Posterior vena cava (tissue), 2 donors: ENCODE data around the gene PROM2. TPM values are rescaled to one million over a fixed set of nuclear protein-coding genes. Genes with fewer than 3 reads are reported as not detected.
"Not testable (repeated sequence)": the region's sequence is repeated elsewhere in the genome, so short reads cannot be mapped to it uniquely, and the experiment has no call there.

ENCODE experiments used
- DNase-seq: peaks from one replicate; pipeline ENCODE4 v3.0.0-alpha.2; 2020; ENCODE audit warnings: low spot score
- intact Hi-C, 2 donors: fragments of 100-400 bp; cut with DNase I; formaldehyde crosslinking; loops; one replicate each; pipeline versions ENCODE4 v1.14.1 to v1.14.2; 2022 to 2023
- total RNA-seq, 2 donors: library from RNA; stranded (reverse); fragmentation: NEBNext Ultra II Directional; extraction: Animal tissue kit (Norgen Biotek cat#: 25700); gene quantifications; one replicate each; pipeline ENCODE4 v1.2.1, GENCODE V29; 2021
- donor health status: DM: yes; HTN: yes; CAD: no.
- donor health status: DM: yes; HTN: yes; CAD: no.

The PROM2 gene
- total RNA-seq, 2 donors from 2014 or later = 0.28 to 2.2 TPM

DNA sequence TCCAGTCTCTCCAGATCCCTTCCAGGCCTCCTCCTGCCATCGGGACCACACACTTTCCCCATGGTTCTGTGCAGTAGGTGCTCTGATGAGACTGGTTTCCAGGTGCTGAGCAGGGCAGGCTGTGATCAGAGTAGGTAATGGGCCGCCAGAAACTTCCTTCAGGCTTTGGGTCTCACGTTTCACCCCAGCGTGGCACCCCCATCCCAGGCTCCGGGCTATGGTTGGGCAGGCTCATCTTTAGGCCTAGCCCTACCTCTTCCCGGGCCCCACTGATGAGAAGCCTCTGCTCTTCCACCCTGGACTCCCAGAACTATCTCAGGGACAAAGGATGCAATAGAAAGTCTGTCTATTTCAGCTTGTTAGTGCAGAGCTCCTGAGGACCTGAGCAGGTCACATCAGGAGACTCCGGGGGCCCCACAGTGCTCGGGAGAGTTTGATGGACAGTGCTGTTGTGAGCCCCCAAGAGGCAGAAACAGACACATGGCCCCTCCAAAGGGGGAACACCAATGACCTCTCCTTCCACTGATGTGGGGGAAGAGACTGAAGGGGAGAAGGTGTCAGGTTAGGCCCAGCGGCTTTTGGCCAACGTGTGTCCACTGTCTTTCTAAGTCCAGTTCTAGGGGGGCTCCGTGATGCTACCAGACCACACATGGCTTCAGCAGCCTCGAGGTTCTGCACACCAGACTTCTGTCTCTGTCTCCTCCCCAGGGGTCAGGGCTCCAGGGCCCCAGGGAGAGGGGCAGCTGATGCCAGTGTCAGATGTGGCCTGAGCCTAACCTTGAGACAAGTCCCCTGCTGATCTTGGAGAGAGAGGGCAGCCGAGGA is 5.8 kb upstream of the PROM2 start:
- peak; percentile 49 for DNase-seq
- intact Hi-C loops = no loop called here

DNA sequence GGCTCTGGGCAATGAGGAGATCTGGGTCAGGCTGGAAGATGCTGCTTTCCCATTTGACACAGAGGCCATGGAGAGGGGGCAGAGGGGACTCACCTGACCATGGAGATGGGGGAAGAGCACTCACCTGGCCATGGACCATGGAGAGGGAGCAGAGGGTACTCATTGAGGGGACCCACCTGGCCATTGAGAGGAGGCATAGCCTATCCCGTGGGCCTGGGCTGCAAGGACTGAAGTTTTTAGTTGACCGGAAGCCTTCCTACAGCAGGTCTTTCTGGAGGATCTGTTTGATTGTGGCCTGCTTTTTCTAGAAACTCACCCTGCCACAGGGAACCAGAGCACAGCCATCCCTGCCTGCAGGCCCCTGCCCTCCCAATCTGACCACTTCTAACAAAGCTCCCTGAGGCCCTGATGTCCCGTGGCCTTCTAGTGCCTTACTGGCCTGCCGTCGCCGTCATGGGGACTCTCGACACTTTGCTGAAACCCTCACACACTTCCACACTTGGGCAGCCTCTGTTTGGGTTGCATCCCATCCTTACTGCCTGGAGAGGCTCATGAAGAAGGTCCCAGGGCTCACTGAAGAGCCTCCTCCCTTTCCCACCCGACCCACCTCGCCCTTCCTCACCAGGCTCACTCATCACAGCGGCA is 5.1 kb upstream of the PROM2 start:
- no peak for DNase-seq
- intact Hi-C loops = no loop called here

DNA sequence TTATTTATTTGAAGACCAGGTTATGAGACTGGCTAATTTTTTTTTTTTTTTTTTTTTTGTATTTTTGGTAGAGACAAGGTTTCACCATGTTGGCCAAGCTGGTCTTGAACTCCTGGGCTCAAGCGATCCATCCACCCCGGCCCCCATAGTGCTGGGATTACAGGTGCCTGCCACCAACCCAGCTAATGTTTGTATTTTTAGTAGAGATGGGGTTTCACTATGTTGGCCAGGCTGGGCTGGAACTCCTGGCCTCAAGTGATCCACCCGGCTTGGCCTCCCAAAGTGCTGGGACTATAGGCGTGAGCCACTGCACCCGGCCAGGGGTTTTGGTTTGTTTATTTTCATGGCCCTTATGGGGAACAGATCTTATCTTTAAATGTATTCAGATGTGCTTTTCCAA is 4.5 kb upstream of the PROM2 start:
- intact Hi-C loops, DNase-seq: not testable (repeated sequence)

DNA sequence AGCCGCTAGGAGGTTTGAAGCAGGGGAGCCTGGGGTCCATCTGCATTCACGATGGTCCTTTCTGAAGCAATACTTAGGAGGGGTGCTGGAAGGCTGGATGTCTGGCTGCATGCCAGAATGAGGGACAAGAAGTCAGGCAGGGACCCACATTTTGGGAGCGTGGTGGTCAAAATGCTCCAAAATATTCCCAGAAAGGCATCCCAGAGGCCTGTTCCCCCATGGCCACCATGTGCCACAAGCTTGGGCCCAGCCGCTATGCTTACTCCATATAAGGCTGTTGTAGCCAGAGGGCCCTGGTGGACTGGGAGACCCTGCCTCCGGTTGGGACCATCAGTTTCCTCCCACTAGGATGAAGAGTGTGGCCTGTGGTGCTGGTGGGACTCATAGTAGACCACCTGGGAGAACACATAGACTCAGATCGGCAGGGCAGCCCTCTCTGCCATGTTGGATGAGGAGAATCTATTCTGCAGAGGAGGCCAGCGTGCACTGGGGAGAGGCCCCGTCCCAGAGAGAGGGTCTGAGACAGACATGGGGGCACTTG is 3.6 kb upstream of the PROM2 start:
- DNase-seq = peak; percentile 63
- intact Hi-C loops = no loop called here

DNA sequence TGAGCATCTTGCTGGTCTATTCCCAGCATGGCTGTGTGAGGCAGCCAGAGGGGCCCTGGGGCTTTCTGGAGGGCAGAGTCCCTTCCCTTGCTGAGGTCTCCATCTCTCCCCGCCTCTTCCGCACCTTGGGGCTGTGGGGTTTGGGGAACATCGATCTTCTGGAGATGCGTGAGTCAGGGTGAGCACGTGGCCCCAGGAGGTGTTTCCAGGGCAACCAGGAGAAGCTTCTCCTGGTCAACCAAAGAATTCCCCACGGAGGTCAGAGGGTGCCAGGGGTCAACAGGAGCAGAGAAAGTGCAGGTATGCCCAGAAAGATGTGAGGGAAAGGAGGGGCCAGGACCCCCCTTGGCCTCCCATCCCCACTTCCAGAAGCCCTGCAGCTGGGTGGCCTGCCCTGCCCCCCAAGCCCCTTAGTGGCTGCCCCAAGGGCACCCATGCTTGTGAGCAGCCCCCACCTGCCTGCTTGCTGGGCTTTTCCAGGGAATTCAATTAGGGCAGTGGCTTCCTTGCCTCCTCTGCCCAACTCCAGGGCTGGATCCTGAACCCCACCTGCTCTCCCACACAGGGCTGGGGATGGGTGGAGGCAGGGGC is 2.8 kb upstream of the PROM2 start:
- DNase-seq = peak; percentile 54
- intact Hi-C loops = no loop called here

DNA sequence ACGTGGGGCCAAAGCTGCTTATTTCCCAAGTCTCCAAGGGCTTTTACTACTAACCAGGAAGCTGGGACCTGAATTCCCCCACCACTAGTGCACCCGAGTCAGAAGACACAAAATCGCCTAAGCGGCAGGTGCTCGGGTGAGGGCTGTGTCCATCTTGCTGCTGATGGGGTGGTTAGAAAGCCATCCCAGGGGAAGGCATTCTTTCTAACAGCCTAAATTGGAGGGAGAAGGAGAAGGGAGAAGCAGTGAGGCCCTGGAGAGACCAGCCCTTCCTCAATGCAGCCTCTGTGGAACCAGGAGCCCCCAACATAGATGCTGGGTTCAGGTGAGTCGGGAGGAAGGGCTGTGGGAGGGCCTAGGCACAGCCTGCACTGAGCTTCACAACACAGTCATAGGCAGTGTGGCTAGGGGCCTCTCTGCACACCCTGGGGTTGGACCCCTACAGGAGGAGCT is 1.9 kb upstream of the PROM2 start:
- peak; percentile 35 for DNase-seq
- intact Hi-C loops = no loop called here

DNA sequence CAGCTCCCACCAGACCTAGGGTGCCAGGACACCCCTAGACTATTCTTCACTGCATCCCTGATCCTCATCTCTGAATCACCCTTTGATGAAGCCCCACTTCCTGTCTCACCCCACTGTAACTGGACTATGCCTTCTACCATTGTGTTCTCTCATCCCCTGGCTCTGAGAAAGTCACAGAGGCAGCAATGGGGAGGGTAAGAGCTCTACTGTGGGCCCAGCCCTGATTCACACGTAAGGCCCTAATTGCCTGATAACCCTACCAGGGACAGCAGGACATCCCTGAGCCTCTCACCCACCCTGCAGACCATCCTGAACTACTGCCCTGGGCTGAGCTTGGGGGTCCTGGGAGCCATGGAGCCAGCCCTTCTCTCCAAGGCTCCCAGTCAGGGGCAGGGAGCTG is 1.5 kb upstream of the PROM2 start:
- intact Hi-C loops = no loop called here
- peak; percentile 3 for DNase-seq

DNA sequence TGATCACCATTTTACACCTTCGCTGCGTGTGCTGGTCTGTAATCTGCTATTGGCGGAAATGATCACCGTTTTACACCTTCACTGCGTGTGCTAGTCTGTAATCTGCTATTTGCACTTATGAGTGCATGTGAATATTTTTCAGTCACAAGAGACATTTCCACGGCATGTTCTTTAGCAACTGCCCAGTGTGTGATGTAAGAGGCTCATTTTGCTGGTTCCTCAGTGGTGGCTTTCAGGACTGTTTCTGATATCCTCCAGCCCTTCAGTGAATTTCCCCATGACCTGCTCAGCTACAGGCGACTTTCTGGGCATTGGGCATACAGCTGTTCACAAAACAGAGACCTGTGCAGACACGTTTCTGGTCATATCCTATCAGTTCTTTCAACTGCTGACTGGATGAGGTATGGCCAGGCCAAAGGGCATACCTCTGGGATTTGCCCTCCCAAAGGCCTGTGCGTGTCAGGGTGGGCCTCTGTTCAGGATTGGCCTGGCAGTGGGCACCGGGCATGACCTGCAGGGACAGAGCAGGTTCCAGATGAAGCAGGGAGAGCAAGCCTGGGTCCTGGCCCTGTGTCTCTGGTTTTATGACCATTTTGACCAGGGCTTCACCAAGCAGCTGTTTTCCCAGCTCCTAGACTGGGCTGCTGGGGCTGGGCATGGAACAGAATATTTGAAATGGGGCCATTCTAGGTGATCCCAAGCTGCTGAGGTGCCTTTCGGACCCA is 521 bp upstream of the PROM2 start:
- peak; percentile 41 for DNase-seq
- intact Hi-C loops = no loop called here

DNA sequence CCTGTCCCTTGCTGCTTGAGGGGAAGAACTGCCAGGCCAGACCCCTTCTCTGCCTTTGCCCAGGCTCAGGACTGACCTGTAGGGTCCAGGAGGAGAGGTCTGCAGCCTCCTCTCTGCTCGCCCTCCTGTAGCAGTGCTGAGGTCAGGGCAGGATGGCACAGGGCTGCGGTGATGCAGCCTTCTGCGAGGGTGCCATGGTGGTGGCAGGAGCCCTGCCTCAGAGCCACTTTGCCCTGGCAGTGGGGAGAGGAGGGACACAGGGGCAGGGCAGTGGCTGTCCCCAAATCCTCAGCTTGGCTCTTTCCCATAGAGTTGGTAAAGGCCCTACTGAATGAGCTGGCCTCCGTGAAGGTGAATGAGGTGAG is 884 bp downstream of the PROM2 start:
- intact Hi-C loops = no loop called here
- peak; percentile 53 for DNase-seq

DNA sequence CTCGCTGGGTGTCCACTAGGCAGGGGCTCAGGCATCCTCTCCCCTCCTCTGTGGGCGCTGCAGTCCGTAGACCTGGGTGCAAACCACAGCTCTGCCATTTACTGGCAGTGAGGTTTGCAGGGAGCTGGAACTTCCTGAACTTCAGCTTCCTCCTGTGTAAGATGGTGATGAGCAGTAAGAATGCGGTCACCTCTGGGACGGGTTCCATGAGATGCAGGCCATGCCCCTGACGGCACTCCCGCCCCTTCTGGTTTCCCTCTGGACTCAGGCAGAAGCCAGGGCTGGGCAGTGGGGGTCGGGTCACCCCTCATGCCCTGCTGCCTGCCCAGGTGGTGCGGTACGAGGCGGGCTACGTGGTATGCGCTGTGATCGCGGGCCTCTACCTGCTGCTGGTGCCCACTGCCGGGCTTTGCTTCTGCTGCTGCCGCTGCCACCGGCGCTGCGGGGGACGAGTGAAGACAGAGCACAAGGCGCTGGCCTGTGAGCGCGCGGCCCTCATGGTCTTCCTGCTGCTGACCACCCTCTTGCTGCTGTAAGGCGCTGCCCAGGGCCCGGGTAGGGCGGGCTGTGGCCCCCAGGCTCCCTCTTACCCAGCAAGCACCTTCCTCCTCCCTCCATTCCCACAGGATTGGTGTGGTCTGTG is 1.5 kb downstream of the PROM2 start:
- intact Hi-C loops = no loop called here
- peak; percentile 73 for DNase-seq

DNA sequence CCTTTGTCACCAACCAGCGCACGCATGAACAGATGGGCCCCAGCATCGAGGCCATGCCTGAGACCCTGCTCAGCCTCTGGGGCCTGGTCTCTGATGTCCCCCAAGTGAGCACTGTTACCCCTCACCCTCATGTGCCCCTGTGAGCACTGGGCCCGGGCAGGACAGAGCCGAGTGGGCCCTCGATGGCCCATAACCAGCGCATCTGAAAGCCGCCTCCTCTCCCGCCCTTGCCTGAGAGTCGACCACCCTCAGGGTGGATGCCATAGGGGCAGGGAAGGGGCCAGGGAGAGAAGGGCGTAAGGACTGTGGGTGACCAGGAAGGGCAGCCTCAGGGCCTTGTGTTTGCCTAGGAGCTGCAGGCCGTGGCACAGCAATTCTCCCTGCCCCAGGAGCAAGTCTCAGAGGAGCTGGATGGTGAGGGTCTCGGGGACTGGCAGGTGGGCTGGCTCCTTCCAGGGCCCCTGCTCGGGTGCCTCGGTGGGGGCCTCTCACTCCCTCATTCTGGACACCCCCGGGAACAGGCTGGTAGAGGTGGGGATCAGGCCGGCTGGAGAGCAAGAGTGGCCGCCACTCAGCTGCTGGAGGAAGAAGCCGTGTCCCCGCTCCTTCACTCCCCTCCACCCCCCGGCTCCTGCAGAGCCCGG is 2.1 kb downstream of the PROM2 start:
- peak; percentile 70 for DNase-seq
- intact Hi-C loops = no loop called here

DNA sequence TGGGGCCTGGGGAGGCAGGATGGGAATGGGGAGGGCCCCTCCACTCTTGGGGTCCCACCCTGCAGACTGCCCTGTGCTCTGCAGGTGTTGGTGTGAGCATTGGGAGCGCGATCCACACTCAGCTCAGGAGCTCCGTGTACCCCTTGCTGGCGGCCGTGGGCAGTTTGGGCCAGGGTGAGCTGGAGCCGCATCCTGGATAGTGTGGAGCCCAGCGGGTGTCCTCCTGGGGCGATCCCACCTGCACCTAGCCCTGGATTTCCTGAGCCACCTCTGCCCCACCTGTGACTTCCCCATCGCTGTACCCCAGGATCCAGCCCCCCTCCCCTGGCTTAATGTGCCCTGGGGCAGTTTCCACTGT is 2.6 kb downstream of the PROM2 start:
- intact Hi-C loops = no loop called here
- no peak for DNase-seq

DNA sequence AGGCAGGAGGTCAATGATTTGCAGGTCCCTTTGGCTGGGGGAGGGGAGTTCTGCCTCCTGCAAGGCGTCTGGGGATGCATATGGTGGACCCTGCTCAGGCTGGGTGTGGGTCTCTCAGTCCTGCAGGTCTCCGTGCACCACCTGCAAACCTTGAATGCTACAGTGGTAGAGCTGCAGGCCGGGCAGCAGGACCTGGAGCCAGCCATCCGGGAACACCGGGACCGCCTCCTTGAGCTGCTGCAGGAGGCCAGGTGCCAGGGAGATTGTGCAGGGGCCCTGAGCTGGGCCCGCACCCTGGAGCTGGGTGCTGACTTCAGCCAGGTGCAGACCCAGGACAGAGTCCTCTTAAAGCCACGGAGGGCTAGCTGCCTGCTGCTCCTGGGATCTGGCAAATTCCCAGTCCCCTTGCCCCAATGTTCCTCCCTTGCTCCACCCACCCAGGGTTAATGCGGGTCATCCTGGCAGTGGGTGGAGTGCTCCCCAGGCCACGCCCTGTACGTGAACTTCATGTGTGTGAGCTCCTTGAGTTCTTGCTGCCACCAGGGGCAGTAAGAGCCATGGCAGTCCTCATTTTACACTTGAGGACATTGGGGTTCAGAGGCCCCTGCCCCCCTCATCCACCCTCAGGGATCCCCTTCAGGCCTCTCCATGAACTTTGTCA is 3.1 kb downstream of the PROM2 start:
- intact Hi-C loops = no loop called here

DNA sequence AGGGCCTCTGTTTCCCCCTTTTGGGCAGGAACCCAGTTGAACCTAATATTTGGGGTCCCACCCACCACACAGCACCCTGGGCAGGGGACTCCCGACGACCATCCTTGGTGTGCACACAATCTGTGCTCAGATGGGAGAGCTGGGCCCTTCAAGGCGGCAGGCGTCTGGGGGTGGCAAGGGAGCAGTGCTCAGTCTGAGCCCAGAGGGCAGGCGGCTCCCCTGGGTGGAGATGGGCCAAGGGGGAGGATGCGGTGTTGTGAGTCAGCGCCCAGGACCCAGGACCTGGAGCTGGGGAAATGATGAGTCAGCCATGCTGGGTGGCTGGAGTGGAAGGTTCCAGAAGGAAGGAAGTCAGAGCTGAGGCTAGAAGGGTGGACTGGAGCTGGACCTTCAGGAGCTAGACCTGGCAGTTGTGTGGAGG is 3.8 kb downstream of the PROM2 start:
- intact Hi-C loops = no loop called here
- DNase-seq = peak; percentile 80

More for the DNA sequence above, 3.1 kb downstream of the PROM2 start:
- peak; percentile 58 for DNase-seq

DNA sequence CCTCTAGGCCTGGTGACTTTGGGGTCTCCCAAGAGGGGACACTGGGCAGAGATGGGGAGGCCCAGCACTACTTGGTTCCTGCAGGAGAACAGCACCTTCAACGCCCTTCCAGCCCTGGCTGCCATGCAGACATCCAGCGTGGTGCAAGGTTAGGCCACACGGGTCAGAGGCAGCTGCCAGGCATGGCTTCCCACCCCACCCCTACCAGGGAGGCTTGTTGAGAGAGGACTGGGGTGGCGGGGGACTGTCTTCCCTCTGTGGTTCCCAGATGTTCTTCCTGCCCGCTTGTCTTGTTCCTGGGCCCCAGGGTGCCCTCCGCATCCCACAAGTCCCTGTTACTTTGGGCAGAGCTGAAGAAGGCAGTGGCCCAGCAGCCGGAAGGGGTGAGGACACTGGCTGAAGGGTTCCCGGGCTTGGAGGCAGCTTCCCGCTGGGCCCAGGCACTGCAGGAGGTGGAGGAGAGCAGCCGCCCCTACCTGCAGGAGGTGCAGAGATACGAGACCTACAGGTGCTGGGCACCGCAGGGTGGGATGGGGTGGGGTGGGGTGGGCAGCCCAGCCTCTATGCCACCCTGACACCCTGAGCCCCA is 4.5 kb downstream of the PROM2 start:
- intact Hi-C loops = no loop called here
- DNase-seq = peak; percentile 66

DNA sequence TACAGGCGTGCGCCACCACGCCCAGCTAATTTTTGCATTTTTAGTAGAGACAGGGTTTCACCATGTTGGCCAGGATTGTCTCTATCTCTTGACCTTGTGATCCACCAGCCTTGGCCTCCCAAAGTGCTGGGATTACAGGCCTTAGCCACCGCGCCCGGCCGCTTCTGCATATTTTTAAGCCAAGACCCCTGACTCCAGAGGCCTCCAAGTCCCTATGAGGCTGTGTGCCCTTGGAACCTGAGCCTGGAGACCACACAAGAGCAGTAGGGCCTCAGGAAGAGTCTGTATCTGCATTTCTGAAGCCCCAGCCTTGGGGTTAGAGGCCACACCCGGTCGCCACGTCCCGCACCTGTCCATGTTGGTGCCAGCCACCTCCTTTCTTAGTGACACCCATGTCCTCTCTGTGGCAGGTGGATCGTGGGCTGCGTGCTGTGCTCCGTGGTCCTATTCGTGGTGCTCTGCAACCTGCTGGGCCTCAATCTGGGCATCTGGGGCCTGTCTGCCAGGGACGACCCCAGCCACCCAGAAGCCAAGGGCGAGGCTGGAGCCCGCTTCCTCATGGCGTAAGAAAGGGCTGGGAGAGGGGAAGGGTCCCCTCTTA is 5.3 kb downstream of the PROM2 start:
- intact Hi-C loops = no loop called here

DNA sequence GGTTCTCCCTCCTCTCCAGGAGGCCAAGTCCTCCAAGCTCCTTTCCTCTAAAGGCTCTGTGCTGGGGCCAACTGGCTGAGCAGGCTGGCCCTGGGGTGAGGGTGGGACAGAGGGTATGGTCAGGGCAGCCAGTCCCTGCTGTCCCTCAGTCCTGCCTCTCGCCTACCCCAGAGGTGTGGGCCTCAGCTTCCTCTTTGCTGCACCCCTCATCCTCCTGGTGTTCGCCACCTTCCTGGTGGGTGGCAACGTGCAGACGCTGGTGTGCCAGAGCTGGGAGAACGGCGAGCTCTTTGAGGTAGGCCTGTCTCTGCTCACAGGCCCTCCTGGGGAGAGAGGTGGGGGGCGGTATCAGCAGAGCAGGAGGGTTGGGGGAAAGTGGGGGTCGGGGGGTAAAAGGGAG is 6.8 kb downstream of the PROM2 start:
- DNase-seq = no peak
- intact Hi-C loops = no loop called here

More for the DNA sequence above, 5.3 kb downstream of the PROM2 start:
- DNase-seq = no peak
